Activated T-cell treated with anti-CD3 and anti-CD28 coated beads for 4 hours (primary cell): ENCODE results near the gene CD28.

Experiments used
- DNase-seq: peaks from one replicate; pipeline ENCODE4 v3.0.0-alpha.2; 2020

CD28 gene

DNA sequence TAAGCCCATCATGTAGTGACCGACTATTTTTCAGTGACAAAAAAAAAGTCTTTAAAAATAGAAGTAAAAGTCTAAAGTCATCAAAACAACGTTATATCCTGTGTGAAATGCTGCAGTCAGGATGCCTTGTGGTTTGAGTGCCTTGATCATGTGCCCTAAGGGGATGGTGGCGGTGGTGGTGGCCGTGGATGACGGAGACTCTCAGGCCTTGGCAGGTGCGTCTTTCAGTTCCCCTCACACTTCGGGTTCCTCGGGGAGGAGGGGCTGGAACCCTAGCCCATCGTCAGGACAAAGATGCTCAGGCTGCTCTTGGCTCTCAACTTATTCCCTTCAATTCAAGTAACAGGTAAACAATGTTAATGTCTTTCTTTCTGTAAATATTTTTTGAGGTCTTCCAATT is at the start of gene CD28:
CD28 (plus strand) TSS at position 237 of the 400 bp plus-strand sequence; CDS start at position 295, 58 bp downstream.
- peak; percentile 63 for DNase-seq

DNA sequence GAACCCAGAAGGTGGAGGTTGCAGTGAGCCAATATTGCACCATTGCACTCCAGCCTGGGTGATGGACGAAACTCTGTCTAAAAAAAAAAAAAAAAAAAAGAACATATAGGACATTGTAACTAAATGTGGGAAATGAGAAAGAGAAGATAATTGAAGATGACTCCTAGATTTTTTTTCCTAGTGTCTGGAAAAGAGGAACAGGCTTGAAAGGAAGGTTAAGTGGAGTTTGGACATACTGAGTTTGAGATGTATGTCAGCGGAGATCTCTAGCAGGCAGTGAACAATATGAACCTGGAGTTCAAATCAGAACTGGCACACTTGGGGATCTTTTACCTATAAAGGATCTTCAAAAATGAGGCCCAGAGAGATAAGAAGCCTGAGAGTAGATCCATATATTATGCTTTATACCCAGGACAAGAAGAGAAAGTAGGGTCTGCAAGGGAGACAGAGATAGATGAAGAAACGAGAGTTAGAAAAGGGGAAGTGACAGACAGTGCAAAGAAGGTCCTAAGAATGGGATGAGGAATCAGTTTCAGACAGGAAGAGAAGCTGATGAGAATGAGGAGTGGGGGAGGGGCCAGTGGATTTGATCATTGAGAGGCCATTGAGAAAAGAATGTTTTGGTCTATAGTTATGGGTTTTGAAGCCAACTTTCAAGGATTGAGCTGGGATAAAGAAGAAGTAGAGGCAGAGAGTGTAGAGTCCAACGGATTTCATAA is 46.9 kb upstream of the CD28 start:
- DNase-seq = no peak

DNA sequence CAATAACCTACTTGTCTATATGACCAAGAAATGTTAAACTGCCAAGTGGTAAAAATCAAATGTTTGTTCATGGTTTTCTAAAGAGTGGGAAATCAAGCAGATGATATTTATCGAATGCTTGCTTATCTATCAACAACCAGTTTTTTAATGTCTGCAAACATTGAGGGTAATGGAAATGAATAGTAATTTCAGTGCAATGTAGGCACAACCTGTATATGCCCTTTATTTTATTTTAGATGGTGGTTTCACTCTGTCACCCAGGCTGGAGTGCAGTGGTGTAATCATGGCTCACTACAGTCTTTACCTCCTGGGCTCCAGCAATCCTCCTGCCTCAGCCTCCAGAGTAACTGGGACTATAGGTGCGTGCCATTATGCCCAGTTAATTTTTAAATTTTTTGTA is 46.0 kb upstream of the CD28 start:
- DNase-seq = no peak

DNA sequence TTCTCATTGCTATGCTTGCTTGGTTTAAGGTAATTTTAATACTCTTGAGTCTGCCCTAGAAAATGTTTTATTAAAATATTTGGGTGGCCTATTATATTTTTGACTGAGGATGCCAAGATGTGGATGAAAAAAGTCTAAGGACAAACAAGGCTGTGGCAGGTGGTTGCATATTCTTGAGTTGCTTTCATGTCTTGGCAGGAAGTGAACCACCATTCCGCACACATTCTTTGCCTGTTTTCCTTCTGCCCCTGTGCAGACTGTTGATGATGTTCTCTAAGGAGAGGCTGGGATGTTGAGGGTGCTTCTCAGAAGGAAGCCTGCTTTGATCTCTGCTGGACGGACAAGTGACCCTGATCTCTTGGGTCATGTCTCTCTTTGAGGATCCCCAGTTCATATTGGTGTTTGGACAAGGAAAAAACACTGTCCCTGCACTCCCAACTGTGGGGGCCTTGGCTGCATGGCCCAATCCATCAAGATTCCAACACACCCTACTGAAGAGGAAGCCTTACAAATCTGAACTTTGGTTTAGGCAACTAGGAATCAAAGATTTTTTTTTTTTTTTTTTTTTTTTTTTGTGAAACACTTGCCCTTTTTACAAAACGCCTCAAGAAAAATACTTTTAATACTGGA is 45.0 kb upstream of the CD28 start:
- DNase-seq = no peak

DNA sequence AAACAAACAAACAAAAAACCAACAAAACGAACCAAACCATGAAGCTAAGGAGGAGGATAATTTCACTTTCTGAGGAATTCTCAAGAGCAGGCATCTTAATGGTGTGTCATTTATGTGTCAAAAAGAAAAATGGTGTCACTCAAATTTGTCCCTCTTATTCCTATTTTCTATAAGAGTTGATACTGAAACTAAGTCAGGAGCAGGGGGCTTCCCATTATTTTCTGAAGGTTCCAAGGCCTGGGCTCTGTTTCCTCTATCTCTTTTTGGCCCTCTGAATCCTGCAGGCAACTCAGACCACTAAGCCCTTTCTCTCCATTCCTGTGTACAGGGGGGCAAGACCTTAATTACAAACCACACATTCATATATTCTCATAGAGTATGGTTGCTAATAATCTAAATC is 44.0 kb upstream of the CD28 start:
- DNase-seq = no peak

DNA sequence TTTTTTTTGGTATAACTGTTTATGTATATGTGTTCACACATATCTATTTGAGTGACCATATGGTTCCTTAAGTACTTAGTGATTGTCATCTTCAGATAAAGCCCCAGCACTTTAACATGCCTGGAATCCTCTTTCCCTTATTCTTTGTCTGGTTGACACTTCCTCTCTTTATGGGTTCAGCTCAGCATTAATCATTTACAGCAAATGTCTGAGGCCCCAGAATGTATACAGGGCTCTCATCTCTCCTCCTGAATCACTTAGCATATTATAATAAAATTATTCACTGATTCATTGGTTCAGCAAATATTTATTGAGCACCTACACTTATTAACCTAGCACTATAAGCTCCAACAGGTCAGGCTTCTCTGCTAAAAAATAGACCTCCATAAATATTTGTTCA is 43.5 kb upstream of the CD28 start:
- DNase-seq = no peak

DNA sequence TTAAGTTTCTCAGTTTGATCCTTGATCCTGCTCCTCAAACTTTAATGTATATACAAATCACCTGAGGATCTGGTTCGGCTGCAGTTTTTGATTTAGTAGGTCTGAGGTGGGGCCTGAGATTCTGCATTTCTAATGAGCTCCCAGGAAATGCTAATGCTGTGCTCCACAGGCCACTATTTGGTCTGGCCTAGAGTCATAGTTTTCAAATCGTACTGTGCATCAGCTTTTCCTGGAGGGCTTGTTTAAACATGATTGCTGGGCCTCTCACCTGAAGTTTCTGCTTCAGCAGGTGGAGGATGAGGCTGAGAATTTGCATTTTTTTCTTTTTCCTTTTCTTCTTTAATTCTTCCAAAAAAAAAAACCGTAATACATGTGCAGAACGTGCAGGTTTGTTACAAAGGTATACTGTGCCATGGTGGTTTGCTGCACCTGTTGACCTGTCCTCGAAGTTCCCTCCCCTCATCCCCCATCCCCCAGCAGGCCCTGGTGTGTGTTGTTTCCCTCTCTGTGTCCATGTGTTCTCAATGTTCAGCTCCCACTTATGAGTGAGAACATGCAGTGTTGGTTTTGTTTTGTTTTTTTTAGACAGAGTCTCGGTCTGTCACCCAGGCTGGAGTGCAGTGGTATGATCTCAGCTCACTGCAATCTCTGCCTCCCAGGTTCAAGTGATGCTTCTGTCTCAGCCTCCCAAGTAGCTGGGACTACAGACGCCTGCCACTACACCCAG is 42.2 kb upstream of the CD28 start:
- DNase-seq = no peak

DNA sequence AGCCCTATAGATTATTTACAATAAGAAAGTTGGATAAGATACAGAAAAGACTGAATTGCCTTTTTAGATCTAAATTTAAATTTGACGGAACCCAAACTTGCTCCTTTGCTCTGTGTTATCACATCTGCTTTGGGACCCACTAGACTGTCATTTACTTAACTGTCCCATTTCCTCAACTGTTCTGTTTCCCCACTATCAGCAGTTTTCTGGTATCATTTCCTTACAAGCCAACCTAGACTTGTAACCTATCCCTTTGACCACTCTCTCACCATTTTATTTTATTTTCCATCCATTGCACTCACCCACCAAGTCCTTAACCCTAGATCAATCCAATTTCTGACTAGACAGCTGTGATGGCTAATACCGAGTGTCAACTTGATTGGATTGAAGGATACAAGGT is 38.6 kb upstream of the CD28 start:
- no peak for DNase-seq

DNA sequence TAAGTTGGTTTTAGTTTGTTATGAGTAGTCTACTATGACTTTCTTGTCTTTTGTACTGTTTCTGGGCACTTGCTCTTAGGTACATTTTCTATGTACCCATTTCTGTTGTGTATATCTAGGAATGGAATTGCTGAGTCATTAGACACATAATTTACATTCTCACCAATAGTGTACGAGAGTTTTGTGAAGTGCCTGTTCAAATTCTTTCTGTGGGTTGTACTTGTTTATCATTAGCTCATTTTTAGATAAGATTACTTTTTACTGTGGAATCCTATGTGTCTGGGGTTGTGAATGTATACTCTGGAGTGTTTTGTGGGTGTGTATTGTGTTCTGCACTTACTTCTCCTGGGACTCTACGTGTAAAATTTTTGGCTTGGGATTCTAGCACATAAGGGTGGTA is 36.6 kb upstream of the CD28 start:
- DNase-seq = no peak

DNA sequence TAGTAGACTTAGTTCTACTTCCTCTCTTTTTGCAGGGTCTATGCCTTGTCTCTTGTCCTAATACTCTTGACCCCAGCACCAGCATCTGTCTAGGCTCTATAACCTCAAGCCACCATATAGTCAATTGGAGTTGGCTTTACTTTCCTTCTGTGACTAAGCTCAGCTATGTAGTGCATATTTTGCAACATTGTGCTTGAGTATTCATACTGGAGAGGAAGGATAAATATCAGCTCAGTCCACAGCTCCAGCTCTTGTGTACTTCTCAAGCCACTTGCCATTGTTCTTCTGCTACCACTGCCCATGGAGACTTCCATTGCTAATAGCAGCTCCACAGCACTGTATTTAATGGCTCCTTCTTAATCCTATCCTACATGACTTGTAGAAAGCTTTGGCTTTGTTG is 35.5 kb upstream of the CD28 start:
- DNase-seq = no peak

DNA sequence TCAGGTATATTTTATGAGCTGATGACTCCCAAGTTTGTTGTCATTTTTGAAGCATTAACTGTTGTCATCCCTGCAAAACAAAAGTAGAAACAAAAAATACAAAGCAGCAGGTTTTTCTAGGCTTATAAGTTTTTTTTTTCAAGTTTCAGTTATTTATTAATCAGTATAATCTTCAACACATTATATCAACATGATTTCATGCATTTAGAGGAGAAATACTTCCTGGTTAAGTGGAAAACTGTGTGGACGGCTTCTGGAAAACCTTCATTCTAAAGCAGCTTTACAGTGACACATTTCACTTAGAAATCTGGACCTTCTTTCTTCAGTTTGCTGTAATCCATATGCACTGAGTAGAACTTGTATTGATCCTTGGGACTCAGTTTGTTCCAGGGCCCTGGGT is 34.6 kb upstream of the CD28 start:
- DNase-seq = no peak

DNA sequence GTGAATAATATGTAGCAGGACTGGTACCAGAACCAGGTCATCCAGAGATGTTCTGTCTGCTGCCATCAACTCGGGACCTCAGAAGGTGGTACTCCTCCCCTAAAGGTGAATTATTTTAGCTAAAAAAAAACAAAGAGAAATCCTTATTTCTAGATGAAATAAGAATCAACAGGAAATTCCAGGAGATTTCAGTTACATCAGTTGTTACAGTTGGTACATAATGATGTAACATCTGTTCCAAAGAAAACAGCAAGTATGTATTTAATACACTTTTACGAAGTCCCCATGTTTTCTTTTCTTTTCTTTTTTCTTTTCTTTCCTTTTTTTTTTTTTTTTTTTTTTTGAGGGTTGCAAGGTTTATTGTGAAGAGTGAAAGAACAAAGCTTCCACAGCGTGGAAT is 33.6 kb upstream of the CD28 start:
- no peak for DNase-seq

DNA sequence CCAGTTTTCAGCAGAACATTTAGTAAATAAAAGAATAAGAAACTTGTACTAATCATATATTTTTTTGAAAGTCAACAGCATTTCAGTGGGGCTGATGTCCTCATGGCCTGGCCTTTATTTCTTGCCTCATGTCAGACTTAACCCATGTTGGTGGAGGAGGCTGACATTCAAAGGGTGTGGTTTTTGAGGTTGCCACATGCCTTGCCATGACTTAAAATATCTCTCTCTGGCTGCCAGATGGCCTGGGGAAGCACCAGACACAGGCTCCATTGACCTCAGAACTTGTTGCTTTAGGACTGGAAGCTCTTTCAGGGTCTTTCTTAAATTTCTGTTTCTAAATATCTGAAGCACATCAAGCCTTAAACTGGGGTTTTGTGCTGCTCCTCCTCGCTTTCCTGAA is 32.5 kb upstream of the CD28 start:
- DNase-seq = no peak

DNA sequence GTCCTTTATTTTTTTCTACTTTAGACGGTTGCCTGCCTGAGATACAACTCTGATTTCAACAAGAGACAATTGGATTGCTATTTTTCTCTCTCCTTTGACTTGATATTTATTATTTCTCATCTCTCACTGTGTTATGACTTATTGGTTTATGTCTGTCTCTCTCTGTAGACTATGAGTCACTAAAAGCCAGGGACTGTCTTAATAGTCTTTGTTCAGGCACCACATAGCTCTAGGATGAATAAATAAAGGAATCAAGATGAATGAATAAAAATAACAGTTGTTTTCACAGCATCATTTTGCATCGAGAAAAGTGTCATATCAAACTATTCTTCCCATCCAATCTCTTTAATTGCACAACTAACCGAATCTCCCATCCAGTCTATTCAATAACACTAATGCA is 31.4 kb upstream of the CD28 start:
- DNase-seq = no peak

DNA sequence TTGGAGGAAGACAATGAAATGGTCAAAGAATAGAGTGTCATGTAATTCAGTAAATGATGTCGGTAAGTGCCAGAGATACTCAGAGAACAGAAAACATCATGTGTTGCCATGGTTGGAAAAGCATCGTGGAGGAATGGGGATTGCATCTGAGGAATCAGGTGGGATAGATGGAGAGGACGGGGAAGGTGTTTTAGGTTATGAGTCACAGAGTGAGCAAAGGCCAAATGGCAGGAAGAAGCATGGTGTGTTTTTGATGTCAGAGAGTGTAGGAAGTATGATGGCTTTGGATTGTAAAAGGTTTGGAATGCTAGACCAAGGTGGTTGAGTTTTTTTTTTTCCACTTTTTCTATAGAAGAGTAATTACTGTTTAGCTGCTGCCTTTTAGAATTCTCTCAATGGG is 27.5 kb upstream of the CD28 start:
- DNase-seq = no peak

DNA sequence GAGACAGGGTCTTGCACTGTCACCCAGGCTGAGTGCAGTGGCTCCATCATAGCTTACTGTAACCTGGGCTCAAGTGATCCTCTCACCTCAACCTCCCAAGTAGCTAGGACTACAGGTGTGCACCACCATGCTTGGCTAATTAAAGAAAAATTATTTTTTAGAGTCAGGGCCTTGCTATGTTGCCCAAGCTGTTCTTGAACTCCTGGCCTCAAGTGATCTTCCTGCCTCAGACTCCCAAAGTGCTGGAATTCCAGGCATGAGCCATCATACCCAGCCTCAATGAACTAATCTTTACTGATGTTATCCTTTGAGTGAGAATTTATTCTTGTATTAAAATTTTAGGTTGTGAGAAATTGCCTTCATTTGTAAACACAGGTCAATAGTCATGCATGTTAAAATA is 27.0 kb upstream of the CD28 start:
- DNase-seq = no peak

DNA sequence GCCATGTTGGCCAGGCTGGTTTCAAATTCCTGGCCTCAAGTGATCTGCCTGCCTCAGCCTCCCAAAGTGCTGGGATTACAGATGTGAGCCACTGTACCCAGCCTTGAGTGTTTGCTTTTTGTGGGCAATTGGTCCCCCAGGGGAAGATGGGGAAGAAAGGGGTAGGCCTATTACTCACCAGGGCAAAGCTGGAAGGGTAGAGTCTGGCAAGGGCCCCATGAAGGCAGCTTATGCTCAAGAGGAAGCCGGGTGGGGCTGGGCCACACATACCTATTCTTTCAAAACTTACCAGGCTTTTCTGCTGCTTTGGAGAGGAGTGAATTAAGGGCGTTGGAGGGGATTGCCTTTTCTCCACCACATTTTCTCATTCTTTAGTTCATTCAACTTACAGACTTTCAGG is 24.5 kb upstream of the CD28 start:
- no peak for DNase-seq

DNA sequence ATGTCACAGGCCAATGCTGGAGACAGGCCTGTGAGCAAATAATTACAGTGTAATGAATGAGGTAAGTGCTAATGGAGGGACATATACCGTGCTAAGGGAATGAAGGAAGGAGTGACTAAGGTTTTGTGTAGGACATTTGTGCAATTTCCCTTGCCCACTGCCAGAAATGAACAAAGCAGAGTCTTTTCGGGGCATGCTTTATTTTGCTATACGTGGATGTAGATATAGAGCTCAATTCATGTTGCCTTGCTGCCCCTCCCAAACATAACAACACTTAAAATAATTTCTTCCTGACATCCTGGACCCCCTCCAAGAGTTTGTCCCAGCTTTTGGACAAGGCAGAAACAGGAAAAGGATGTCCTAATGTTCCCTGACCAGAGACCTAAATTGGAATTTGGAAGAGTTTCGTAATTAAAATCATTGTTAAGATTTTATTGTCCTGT is 23.7 kb upstream of the CD28 start:
- DNase-seq = no peak

DNA sequence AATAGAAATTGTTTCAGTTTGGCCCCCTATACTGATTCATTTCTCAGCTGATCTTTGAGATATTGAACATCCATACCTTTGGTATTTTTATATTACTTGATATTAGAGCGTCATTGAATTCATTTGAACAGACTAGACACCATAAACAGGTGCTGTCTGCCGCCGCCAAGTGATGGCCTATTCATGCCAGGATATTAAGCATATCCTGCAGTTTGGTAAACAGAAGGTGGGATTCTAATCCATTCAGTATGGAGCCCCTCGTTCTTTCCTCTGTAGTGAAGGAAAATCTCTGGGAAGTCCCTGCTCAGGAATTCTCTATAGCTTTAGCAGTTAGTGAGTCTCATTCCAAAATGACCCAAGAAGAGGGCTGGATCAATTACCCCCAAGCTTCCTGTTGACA is 23.0 kb upstream of the CD28 start:
- DNase-seq = no peak

DNA sequence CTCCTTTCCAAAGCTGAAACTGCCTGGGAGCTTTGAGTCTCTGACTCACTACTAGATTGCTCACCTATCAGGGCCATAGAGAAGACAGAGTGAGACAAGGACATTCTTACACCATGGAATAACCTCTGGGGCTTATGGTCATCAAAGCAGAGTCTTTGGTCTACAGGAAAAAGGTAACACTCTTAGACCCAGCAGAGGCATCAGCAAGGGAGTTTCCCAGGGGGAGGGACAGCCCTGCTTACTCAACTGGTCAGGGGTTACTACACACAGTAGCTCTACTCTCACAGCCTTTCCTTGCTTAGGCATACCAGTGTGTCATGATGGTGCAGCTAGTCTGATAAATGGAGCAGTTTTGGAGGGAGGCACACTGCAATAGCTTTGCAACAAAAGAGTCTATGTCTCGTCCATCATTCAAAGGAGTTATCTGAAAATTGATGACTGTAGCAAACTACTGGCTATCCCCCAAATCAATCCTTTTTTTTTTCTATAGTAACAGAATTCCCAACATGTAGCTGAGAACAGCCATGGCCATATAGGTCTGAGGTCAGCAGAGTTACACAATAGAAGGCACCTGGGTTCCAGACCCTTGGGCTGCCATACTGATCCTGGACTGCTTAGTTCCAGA is 22.4 kb upstream of the CD28 start:
- no peak for DNase-seq

DNA sequence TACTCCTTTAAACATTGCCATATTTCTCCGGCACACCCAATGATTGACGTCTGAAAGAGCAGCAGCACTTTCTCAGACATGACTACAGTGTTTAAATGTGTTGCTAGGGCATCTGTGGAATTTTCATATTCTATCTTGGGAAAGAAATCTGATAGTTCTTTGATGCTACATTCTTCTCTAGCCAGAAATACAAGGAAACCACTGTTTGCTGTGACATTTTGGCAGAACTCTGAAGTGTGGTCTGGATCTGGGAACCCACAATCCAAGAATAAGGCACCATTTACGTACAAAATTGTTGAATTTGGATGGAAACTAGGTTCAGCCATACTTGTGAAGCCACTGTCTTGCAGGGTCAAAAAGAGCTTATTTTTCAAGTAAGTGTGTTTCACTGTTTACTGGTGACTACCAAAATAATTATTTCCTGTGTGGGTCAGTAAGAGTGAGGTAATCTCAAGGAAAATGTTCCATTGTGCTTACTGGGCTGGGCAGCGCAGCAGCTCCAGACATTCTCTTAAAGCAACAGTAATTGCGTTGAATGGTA is 21.3 kb upstream of the CD28 start:
- no peak for DNase-seq

DNA sequence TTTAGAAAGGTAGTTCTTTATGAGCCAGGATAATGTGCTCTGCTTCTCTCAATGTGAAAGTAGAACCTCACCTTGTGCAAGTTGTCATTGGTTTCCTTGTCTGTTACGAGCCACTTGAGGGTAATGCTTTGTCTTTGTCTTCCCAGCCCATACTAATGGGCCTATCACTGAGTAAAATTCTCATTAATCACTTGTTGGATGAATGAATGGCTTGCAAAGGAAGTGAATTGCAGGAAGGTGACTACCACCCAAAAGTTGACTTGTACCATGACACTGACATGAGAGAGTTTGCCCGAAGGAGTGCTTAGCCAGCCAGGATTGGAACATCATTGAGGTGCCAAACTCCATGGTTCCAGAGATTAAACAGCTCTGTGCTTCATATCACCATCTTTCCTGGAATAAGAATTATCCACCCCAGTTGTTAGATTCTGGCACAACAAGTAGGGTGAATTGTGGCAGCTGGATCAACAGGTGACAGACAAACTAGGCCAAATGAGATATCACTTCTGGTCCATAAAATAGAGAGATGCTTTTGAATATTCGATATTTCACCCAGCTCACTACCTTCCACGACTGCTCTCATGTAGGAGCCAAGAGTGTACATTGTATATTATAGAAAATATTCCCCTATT is 20.5 kb upstream of the CD28 start:
- no peak for DNase-seq

DNA sequence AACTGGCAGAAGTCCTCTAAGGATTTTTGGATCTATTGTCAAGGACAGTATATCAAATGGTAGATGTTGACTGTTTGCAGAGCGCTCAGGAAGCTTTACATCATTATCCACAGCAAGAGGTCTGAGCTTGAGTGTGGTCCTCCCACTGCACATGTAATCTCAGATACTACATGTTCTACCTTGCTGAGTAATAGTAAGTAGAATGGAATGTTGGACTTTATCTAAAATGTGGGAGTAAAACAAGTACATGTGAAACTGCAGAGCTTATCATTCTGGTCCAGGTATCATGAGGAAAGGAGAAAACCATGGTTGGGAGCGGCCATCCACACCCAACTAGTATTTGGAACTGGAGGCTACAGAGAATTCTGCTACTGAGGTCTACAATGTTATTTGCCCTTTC is 19.3 kb upstream of the CD28 start:
- no peak for DNase-seq
